ENCODE results near the gene POTEJ.
"Not testable (repeated sequence)": the region's sequence is repeated elsewhere in the genome, so short reads cannot be mapped to it uniquely, and the experiment has no call there.

- TF ChIP-seq POLR2A, CTCF (IDR thresholded peaks at IDR 0.05): not testable (repeated sequence)
Observed at GRCh38 chr2:130594011-130594410, 17.2 kb upstream of the POTEJ start.
